Activated naive CD8-positive, alpha-beta T cell (primary cell): ENCODE measurements around the gene MEF2C.

Source experiments
- H3K27ac Mint-ChIP-seq: one replicate; pipeline ENCODE4 v1.8.0; 2021; ENCODE audit warnings: mixed read lengths
- H3K27me3 Mint-ChIP-seq: one replicate; pipeline ENCODE4 v1.8.0; 2021; ENCODE audit warnings: mixed read lengths
- H3K36me3 Mint-ChIP-seq: one replicate; pipeline ENCODE4 v1.8.0; 2021; ENCODE audit warnings: mixed read lengths
- H3K4me1 Mint-ChIP-seq: one replicate; pipeline ENCODE4 v1.8.0; 2021; ENCODE audit warnings: low read depth, mixed read lengths
- H3K4me3 Mint-ChIP-seq: one replicate; pipeline ENCODE4 v1.8.0; 2021; ENCODE audit warnings: mild to moderate bottlenecking, mixed read lengths
- H3K9me3 Mint-ChIP-seq: one replicate; pipeline ENCODE4 v1.8.0; 2021; ENCODE audit warnings: low read depth, mixed read lengths

Gene MEF2C

GRCh38 chr5:88707216-88707965, 175.6 kb downstream of the MEF2C start:
- Mint-ChIP-seq H3K9me3 (no peaks in the 10 kb centered on the region), H3K4me3 (no peak overlapping the region), H3K27ac (no peak overlapping the region), H3K27me3 (peaks cover 17% of the 10 kb centered on the region), H3K36me3 (no peaks in the 10 kb centered on the region), H3K4me1 (no peaks in the 10 kb centered on the region)

DNA sequence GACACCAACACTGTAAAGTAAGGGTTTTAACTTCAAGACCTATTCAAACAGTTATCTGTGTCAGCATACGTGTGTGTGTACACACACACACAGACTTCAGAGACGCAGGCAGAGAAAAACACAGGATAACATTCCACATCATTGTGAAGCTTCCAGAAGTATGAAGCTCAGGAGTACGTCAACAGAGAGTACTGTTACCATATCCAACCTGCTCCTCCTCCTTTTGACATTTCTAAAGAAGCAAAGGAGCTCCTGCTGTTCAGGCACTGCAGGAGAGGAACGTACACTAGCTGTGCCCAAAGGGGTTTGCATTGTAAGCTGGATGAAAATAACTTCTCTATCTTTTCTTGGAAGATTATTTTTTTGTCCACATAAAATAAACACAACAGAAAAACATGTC, 180.7 kb downstream of the MEF2C start:
- peaks cover 38% of the 10 kb centered on the region for H3K27me3 Mint-ChIP-seq

GRCh38 chr5:88700121-88700520, 182.9 kb downstream of the MEF2C start:
- H3K27ac Mint-ChIP-seq: no peak overlapping the region
- H3K4me1 Mint-ChIP-seq: no peaks in the 10 kb centered on the region
- no peaks in the 10 kb centered on the region for H3K9me3 Mint-ChIP-seq
- peaks cover 2% of the 10 kb centered on the region for H3K36me3 Mint-ChIP-seq
- peaks cover 44% of the 10 kb centered on the region for H3K27me3 Mint-ChIP-seq
- no peak overlapping the region for H3K4me3 Mint-ChIP-seq

More for the DNA sequence above, 180.7 kb downstream of the MEF2C start:
- no peaks in the 10 kb centered on the region for H3K4me1 Mint-ChIP-seq
- H3K4me3 Mint-ChIP-seq: no peak overlapping the region
- H3K9me3 Mint-ChIP-seq: no peaks in the 10 kb centered on the region
- H3K36me3 Mint-ChIP-seq: no peaks in the 10 kb centered on the region
- H3K27ac Mint-ChIP-seq: no peak overlapping the region

DNA sequence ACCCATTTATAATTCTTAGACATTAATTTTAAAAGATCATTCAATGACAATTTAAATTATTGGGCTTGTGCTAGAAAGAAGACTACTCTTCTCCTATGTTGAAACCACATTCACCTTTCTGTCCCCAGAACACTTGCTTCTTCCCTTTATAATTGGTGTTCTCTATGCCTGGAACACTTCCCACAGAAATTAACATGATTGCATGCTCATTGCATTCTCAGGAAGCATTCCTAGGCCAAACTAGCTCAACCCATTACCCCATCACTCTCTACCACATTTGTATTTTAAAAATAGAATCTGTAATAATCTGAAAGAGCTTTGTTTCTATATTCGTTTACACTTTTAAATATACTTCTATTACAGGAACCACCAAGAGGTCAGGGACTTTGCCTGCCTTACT, 184.7 kb downstream of the MEF2C start:
- Mint-ChIP-seq H3K4me1 (no peaks in the 10 kb centered on the region), H3K27ac (no peak overlapping the region), H3K27me3 (peaks cover 45% of the 10 kb centered on the region)

GRCh38 chr5:88696466-88696865, 186.5 kb downstream of the MEF2C start:
- H3K27ac Mint-ChIP-seq: no peak overlapping the region
- H3K9me3 Mint-ChIP-seq: no peaks in the 10 kb centered on the region
- H3K27me3 Mint-ChIP-seq: peaks cover 54% of the 10 kb centered on the region

More for the DNA sequence above, 184.7 kb downstream of the MEF2C start:
- Mint-ChIP-seq H3K36me3 (peaks cover 2% of the 10 kb centered on the region), H3K9me3 (no peaks in the 10 kb centered on the region), H3K4me3 (no peak overlapping the region)

GRCh38 chr5:88695931-88696330, 187.1 kb downstream of the MEF2C start:
- Mint-ChIP-seq H3K4me1 (peaks cover 10% of the 10 kb centered on the region), H3K9me3 (no peaks in the 10 kb centered on the region), H3K36me3 (peaks cover 2% of the 10 kb centered on the region), H3K27me3 (peaks cover 57% of the 10 kb centered on the region), H3K27ac (no peak overlapping the region), H3K4me3 (no peak overlapping the region)

More at GRCh38 chr5:88696466-88696865, 186.5 kb downstream of the MEF2C start:
- peaks cover 2% of the 10 kb centered on the region for H3K36me3 Mint-ChIP-seq
- no peak overlapping the region for H3K4me3 Mint-ChIP-seq
- peaks cover 5% of the 10 kb centered on the region for H3K4me1 Mint-ChIP-seq

DNA sequence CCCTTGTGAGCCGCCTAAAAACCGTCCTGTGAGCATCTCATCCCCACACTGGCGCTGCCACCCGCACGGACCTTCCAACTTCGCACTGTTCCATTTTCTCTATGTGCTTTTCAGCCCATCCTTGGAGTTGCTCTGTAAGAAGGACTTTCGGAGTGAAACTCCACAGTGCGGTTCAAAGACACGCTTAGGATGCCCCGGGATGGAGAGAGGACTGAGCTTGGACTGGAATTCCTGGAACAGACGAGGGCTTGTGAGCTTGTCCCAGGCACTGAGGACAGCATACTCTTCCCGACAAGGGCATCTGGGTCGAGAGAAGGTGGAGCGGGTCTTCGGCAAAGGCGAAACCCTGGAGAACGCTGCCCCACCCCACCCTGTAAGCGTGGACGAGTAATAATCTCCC, 187.8 kb downstream of the MEF2C start:
- Mint-ChIP-seq H3K27me3 (peaks cover 62% of the 10 kb centered on the region), H3K9me3 (no peaks in the 10 kb centered on the region), H3K27ac (no peak overlapping the region), H3K4me1 (peaks cover 17% of the 10 kb centered on the region), H3K4me3 (no peak overlapping the region), H3K36me3 (peaks cover 2% of the 10 kb centered on the region)

GRCh38 chr5:88694023-88694679, 188.8 kb downstream of the MEF2C start:
- Mint-ChIP-seq H3K27me3 (peaks cover 59% of the 10 kb centered on the region), H3K27ac (no peak overlapping the region), H3K4me3 (no peak overlapping the region), H3K9me3 (no peaks in the 10 kb centered on the region), H3K36me3 (peaks cover 2% of the 10 kb centered on the region), H3K4me1 (peaks cover 17% of the 10 kb centered on the region)

- peaks cover 60% of the 10 kb centered on the region for H3K27me3 Mint-ChIP-seq
- H3K4me1 Mint-ChIP-seq: peaks cover 17% of the 10 kb centered on the region
- H3K4me3 Mint-ChIP-seq: no peak overlapping the region
- no peak overlapping the region for H3K27ac Mint-ChIP-seq
- H3K36me3 Mint-ChIP-seq: peaks cover 2% of the 10 kb centered on the region
- no peaks in the 10 kb centered on the region for H3K9me3 Mint-ChIP-seq
These were observed 189.7 kb downstream of the MEF2C start for GRCh38 chr5:88693071-88693932.

DNA sequence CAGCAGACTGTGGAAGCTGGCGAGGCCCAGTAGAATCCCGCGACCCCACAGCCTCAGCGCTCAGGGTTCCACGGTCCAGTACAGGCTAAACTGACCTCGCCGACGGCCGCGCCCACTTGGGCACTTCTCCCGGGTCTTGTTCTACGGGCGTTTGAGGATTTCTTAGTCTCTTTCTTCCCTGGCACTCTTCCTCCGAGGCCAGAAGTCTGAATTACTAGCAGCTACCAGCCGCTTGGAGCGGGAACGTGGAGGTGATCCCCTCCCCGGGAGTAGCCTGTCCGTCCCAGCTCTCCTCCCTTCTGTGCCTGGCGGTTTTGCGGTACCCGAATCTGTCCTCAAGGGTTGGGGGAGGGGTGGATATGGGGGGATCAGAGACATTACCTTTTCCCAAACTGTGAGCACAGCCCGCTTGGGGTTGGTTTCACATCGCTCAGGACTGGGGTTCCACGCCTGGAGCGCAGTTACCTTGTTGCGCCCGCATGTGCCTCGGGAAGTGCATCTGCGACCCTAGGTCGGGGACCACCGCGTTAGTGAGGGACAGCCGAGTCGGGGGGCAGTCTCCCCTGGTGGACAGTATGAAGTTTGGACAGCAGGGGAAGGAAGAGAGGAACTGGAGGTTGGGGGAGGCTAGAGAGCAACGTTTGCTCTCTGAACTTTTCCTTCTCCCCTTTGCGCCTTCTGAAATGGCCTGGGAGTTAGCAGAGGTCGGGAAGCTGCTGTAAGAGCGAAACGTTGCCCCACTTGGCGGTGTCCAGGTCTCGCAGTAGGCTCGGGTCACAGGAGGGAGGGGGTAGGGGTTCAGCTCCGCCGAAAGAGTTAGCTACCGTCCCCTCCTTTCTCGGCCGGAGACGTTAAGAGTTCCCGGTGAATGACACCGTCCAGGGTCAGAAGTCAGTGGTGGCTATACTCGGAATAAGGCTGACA, 190.8 kb downstream of the MEF2C start:
- H3K27ac Mint-ChIP-seq: no peak overlapping the region
- H3K27me3 Mint-ChIP-seq: peaks cover 62% of the 10 kb centered on the region
- peaks cover 17% of the 10 kb centered on the region for H3K4me1 Mint-ChIP-seq
- no peaks in the 10 kb centered on the region for H3K9me3 Mint-ChIP-seq
- no peak overlapping the region for H3K4me3 Mint-ChIP-seq
- H3K36me3 Mint-ChIP-seq: peaks cover 2% of the 10 kb centered on the region

GRCh38 chr5:88691230-88691582, 191.8 kb downstream of the MEF2C start:
- Mint-ChIP-seq H3K36me3 (peaks cover 2% of the 10 kb centered on the region), H3K4me1 (peaks cover 17% of the 10 kb centered on the region), H3K27me3 (peaks cover 68% of the 10 kb centered on the region), H3K4me3 (peak overlapping the region; percentile 77), H3K9me3 (peaks cover 3% of the 10 kb centered on the region), H3K27ac (peak overlapping the region; percentile 76)

- peak overlapping the region; percentile 77 for H3K4me3 Mint-ChIP-seq
- H3K27ac Mint-ChIP-seq: peak overlapping the region; percentile 76
- H3K9me3 Mint-ChIP-seq: peaks cover 7% of the 10 kb centered on the region
- H3K4me1 Mint-ChIP-seq: peaks cover 17% of the 10 kb centered on the region
- H3K27me3 Mint-ChIP-seq: peaks cover 68% of the 10 kb centered on the region
- no peaks in the 10 kb centered on the region for H3K36me3 Mint-ChIP-seq
These were observed 192.4 kb downstream of the MEF2C start for GRCh38 chr5:88690409-88691229.

GRCh38 chr5:88689668-88690408, 193.1 kb downstream of the MEF2C start:
- no peak overlapping the region for H3K27ac Mint-ChIP-seq
- H3K36me3 Mint-ChIP-seq: no peaks in the 10 kb centered on the region
- H3K9me3 Mint-ChIP-seq: peaks cover 7% of the 10 kb centered on the region
- H3K4me3 Mint-ChIP-seq: no peak overlapping the region
- peaks cover 67% of the 10 kb centered on the region for H3K27me3 Mint-ChIP-seq
- H3K4me1 Mint-ChIP-seq: peaks cover 18% of the 10 kb centered on the region
